Gastroesophageal sphincter (tissue), 3 donors: Measurements from ENCODE around the gene TPRG1L.

Experiments
- EP300 ChIP-seq: sonication (generic); formaldehyde crosslinking; IDR thresholded peaks from one replicate; pipeline ENCODE4 v1.6.1; 2017; ENCODE audit warnings: antibody characterized with exemption, mild to moderate bottlenecking
- POLR2A ChIP-seq, 2 donors: fragments of 450-650 bp; IDR thresholded peaks; one replicate each; pipeline ENCODE4 v1.6.1; 2017; ENCODE audit warnings: antibody characterized with exemption in 2 of 2, mild to moderate bottlenecking in 2 of 2, moderate library complexity in 1 of 2
- POLR2AphosphoS5 ChIP-seq: sonication (generic); formaldehyde crosslinking; IDR thresholded peaks from one replicate; pipeline ENCODE4 v1.6.1; 2017; ENCODE audit warnings: antibody characterized with exemption
- TF ChIP-seq, protein P1 (sequence below), 4 experiments: fragments of 200-600 bp in 2 of 4; fragments of 450-650 bp in 2 of 4; sonication (generic) in 1 of 4; IDR thresholded peaks; one replicate each; pipeline ENCODE4 v1.5.1; 2017 to 2019; ENCODE audit warnings: antibody characterized with exemption in 4 of 4, mild to moderate bottlenecking in 2 of 4, moderate library complexity in 2 of 4

DNA sequence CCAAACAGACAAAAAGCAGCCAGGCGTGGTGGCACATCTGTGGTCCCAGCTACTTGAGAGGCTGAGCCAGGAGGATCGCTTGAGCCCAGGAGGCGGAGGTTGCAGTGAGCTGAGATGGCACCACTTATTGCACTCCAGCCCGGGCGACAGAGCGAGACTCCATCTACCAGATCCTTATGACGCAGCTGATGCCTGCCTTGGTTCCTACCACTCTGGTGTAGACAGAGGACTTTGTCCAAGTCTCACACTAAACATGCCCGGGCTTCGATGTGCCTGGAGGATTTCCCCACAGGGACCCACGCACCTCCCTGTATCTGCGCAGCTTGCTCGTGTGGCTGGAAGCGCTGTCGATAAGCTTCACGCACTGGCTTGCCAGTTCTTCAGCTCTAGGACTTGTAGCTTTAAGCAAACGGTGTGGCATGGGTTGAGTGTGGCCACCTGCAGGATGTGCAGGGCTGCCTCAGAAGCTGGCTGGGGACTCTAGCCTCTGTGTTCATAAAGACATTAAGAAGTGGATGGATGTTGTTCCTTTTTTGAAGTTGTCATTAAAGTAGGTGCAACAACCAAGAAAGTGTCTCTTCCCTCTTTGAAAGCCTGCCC, 4.8 kb downstream of the TPRG1L start:
- TF ChIP-seq POLR2A (IDR thresholded peaks at IDR 0.05) (no peak), POLR2AphosphoS5 (no peak), EP300 (no peak)
- TF ChIP-seq, protein P1, sequence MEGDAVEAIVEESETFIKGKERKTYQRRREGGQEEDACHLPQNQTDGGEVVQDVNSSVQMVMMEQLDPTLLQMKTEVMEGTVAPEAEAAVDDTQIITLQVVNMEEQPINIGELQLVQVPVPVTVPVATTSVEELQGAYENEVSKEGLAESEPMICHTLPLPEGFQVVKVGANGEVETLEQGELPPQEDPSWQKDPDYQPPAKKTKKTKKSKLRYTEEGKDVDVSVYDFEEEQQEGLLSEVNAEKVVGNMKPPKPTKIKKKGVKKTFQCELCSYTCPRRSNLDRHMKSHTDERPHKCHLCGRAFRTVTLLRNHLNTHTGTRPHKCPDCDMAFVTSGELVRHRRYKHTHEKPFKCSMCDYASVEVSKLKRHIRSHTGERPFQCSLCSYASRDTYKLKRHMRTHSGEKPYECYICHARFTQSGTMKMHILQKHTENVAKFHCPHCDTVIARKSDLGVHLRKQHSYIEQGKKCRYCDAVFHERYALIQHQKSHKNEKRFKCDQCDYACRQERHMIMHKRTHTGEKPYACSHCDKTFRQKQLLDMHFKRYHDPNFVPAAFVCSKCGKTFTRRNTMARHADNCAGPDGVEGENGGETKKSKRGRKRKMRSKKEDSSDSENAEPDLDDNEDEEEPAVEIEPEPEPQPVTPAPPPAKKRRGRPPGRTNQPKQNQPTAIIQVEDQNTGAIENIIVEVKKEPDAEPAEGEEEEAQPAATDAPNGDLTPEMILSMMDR (IDR thresholded peaks at IDR 0.05), result no peak
